ENCODE data around the gene ALKBH6. TPM values are rescaled to one million over a fixed set of nuclear protein-coding genes. Genes with fewer than 3 reads are reported as not detected.

The ALKBH6 gene
- total and polyA plus RNA-seq, 2 of the 8 experiments (the other 6 are each of a cell fraction or from before 2014, with no cell fraction given), result 19.2 to 33.3 TPM

DNA sequence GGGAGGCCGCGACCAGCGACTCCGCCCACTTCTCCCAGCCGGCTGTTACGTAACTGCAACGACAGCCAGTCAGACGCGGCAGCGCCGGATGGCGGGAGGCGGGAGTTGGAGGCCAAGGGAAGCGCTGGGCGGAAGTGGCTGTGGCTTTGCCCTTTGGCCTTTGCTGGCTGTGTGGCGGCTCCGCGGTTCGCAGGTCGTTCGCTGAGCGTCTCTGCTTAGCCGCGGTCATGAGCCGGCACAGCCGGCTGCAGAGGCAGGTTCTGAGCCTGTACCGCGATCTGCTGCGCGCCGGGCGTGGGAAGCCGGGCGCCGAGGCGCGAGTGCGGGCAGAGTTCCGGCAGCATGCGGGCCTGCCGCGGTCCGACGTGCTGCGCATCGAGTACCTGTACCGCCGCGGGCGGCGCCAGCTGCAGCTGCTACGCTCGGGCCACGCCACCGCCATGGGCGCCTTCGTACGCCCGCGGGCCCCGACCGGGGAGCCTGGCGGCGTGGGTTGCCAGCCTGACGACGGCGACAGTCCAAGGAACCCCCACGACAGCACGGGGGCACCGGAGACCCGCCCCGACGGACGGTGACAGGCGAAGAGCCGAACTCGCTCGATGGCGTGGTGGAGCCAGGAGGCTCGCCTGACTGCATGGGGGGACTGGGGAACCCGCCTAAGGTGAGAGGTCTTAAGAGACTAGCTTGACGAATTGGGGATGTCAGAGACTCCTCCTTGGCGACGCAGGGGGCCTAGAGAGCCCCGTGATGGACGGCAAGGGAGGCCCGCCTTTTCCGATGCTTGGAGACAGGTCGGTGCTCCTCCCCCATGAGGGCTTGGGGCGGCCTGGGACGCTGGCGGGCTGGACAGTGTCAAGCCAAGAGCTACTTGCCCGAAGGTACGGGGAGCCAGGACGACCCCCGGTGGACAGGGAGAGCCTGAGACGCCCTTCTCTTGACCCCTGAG is 18.7 kb downstream of the ALKBH6 start, which contains the start of gene SDHAF1 (continued):
- TF ChIP-seq, protein P1, sequence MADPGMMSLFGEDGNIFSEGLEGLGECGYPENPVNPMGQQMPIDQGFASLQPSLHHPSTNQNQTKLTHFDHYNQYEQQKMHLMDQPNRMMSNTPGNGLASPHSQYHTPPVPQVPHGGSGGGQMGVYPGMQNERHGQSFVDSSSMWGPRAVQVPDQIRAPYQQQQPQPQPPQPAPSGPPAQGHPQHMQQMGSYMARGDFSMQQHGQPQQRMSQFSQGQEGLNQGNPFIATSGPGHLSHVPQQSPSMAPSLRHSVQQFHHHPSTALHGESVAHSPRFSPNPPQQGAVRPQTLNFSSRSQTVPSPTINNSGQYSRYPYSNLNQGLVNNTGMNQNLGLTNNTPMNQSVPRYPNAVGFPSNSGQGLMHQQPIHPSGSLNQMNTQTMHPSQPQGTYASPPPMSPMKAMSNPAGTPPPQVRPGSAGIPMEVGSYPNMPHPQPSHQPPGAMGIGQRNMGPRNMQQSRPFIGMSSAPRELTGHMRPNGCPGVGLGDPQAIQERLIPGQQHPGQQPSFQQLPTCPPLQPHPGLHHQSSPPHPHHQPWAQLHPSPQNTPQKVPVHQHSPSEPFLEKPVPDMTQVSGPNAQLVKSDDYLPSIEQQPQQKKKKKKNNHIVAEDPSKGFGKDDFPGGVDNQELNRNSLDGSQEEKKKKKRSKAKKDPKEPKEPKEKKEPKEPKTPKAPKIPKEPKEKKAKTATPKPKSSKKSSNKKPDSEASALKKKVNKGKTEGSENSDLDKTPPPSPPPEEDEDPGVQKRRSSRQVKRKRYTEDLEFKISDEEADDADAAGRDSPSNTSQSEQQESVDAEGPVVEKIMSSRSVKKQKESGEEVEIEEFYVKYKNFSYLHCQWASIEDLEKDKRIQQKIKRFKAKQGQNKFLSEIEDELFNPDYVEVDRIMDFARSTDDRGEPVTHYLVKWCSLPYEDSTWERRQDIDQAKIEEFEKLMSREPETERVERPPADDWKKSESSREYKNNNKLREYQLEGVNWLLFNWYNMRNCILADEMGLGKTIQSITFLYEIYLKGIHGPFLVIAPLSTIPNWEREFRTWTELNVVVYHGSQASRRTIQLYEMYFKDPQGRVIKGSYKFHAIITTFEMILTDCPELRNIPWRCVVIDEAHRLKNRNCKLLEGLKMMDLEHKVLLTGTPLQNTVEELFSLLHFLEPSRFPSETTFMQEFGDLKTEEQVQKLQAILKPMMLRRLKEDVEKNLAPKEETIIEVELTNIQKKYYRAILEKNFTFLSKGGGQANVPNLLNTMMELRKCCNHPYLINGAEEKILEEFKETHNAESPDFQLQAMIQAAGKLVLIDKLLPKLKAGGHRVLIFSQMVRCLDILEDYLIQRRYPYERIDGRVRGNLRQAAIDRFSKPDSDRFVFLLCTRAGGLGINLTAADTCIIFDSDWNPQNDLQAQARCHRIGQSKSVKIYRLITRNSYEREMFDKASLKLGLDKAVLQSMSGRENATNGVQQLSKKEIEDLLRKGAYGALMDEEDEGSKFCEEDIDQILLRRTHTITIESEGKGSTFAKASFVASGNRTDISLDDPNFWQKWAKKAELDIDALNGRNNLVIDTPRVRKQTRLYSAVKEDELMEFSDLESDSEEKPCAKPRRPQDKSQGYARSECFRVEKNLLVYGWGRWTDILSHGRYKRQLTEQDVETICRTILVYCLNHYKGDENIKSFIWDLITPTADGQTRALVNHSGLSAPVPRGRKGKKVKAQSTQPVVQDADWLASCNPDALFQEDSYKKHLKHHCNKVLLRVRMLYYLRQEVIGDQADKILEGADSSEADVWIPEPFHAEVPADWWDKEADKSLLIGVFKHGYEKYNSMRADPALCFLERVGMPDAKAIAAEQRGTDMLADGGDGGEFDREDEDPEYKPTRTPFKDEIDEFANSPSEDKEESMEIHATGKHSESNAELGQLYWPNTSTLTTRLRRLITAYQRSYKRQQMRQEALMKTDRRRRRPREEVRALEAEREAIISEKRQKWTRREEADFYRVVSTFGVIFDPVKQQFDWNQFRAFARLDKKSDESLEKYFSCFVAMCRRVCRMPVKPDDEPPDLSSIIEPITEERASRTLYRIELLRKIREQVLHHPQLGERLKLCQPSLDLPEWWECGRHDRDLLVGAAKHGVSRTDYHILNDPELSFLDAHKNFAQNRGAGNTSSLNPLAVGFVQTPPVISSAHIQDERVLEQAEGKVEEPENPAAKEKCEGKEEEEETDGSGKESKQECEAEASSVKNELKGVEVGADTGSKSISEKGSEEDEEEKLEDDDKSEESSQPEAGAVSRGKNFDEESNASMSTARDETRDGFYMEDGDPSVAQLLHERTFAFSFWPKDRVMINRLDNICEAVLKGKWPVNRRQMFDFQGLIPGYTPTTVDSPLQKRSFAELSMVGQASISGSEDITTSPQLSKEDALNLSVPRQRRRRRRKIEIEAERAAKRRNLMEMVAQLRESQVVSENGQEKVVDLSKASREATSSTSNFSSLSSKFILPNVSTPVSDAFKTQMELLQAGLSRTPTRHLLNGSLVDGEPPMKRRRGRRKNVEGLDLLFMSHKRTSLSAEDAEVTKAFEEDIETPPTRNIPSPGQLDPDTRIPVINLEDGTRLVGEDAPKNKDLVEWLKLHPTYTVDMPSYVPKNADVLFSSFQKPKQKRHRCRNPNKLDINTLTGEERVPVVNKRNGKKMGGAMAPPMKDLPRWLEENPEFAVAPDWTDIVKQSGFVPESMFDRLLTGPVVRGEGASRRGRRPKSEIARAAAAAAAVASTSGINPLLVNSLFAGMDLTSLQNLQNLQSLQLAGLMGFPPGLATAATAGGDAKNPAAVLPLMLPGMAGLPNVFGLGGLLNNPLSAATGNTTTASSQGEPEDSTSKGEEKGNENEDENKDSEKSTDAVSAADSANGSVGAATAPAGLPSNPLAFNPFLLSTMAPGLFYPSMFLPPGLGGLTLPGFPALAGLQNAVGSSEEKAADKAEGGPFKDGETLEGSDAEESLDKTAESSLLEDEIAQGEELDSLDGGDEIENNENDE (IDR thresholded peaks at IDR 0.05; ENCODE audit: insufficient replicate concordance, low read length), result no peak
- TF ChIP-seq BACH1 (IDR thresholded peaks at IDR 0.05; ENCODE audit: low read length) (no peak), POU5F1 (IDR thresholded peaks at IDR 0.05; ENCODE audit: low read depth, low read length) (no peak), SUZ12 (IDR thresholded peaks at IDR 0.05; ENCODE audit: low read length) (no peak), YY1 (IDR thresholded peaks at IDR 0.05; ENCODE audit: low read depth, low read length) (no peak), GTF2F1 (IDR thresholded peaks at IDR 0.05; ENCODE audit: borderline replicate concordance, low read depth, low read length) (no peak), CTBP2 (IDR thresholded peaks at IDR 0.05; ENCODE audit: borderline replicate concordance, insufficient read depth, insufficient read length, low read length) (no peak), BRCA1 (IDR thresholded peaks at IDR 0.05; ENCODE audit: low read depth, low read length) (no peak), EGR1 (IDR thresholded peaks at IDR 0.05; ENCODE audit: borderline replicate concordance, low read depth, low read length) (no peak)
- TF ChIP-seq, protein P2, sequence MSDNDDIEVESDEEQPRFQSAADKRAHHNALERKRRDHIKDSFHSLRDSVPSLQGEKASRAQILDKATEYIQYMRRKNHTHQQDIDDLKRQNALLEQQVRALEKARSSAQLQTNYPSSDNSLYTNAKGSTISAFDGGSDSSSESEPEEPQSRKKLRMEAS (IDR thresholded peaks at IDR 0.05), result peak; percentile 72
